Posterior cingulate gyrus (tissue), 11 donors: ENCODE results near the gene PLXNB2.
A peak's percentile ranks its signal among the peaks of the same experiment; 100 is the strongest.
"Not testable (repeated sequence)": the region's sequence is repeated elsewhere in the genome, so short reads cannot be mapped to it uniquely, and the experiment has no call there.

Source experiments
- DNase-seq, 10 donors: peaks; one replicate each; pipeline versions ENCODE4 v3.0.0 to v3.0.0-alpha.2; 2020 to 2021; ENCODE audit warnings: mixed read lengths in 3 of 10
- intact Hi-C: fragments of 100-400 bp; cut with DNase I; formaldehyde crosslinking; loops from one replicate; pipeline ENCODE4 v1.15.1; 2023

Gene PLXNB2

DNA sequence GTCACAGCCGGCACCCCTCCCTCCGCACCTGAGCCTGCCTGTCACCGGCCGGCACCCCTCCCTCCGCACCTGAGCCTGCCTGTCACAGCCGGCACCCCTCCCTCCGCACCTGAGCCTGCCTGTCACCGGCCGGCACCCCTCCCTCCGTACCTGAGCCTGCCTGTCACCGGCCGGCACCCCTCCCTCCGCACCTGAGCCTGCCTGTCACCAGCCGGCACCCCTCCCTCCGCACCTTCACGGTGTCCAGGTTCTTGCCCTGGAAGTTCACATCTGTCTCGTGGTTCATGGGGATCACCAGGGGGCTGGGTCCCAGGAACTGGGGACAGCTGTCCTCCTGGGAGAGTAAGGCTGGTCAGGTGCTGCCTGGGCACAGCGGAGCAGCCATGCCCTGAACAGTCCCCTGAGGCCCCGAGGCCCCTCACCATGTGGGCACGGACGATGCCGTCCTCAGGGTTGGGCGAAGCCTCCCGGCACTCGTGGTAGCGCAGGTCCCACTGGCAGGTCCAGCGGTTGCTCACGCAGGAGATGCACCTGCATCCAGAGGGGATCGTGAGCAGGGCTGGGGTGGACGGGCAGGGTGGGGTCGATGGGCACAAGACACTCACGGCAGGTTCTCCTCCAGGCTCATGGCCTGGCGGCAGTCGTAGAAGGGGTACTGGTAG is 21.7 kb downstream of the PLXNB2 start:
- intact Hi-C loops = no loop called here
- DNase-seq = no peak

DNA sequence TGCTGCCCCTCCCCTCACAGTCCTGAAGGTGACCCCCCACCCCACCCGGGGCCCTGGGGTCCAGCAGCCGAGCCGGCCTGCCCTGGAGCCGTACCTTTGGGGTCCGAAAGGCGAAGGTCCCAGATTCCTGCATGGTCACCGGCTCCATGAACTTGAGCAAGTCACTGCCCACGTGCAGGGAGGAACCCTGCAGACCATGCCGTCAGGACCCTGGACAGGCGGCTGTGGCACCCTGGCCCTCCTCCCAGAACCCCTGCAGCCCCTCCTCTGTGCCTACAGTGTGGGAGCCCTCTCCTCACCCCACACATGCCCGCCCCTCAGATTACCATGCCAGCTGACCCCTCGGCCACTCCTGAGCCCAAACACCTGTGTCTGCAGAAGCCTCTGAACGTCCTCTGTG is 23.0 kb downstream of the PLXNB2 start:
- intact Hi-C loops = no loop called here

DNA sequence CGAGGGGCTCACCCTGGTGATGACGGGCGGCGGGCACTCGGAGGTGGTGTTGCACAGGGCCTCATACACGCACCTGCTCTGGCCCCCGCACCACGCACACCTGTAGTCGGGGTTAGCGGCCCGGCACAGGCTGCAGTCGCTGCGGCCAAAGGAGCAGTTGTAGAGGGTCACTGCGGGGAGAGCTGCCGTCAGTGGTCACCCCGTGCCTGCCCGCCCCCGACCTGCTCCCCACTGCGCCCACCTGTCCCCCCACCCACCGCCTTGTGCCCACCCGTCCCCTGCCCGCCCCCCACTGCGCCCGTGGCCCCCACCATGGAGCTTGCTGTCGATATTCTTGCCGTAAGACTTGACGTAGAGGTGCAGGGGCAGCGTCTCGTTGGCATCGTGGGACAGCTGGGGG is 23.6 kb downstream of the PLXNB2 start:
- DNase-seq = no peak
- intact Hi-C loops = no loop called here

More for the DNA sequence above, 23.0 kb downstream of the PLXNB2 start:
- no peak for DNase-seq

DNA sequence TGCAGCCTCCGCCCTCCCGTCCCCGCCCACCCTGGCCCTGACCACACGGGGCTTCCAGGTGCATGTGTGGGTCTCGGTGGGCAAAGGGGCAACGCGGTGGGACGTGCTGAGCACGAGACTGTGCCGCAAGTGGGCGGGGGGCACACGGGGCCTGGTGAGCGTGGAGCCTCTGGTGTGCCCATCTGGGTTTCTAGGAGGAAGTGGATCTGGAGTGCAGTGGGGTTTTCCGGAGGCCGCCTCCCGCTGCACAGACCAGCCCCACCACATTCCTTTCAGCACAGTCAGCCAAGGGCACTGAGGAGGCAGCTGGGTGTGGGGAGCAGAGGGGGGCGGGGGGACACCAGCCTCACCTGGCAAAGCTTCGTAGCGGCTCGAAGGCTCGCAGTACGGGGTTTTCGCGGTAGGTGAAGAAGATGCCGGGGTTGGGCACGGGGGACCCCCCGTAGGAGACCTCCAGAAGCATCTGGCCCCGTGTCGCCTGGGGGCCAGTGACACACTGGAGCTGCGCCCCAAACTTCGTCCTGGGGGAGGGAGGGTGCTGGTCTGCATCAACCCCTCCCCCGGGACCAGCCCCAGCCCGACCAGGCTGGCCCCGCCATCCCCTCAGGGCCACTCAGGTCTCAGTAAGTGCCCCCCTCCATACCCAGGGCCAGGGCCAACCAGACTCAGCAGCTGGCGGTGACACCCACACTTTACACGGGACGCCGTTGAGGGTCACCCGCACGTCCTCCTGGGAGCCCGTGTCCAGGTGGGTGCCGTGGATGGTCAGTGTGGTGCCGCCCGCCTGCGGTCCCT is 24.9 kb downstream of the PLXNB2 start:
- intact Hi-C loops = no loop called here
- DNase-seq = no peak

GRCh38 chr22:50281957-50282356 is 25.5 kb downstream of the PLXNB2 start:
- intact Hi-C loops = no loop called here
- DNase-seq = no peak

- intact Hi-C loops = no loop called here
- DNase-seq = no peak
Measured at GRCh38 chr22:50281384-50281760, 26.1 kb downstream of the PLXNB2 start.

GRCh38 chr22:50280708-50281383 is 26.6 kb downstream of the PLXNB2 start:
- intact Hi-C loops = no loop called here
- DNase-seq = no peak

DNA sequence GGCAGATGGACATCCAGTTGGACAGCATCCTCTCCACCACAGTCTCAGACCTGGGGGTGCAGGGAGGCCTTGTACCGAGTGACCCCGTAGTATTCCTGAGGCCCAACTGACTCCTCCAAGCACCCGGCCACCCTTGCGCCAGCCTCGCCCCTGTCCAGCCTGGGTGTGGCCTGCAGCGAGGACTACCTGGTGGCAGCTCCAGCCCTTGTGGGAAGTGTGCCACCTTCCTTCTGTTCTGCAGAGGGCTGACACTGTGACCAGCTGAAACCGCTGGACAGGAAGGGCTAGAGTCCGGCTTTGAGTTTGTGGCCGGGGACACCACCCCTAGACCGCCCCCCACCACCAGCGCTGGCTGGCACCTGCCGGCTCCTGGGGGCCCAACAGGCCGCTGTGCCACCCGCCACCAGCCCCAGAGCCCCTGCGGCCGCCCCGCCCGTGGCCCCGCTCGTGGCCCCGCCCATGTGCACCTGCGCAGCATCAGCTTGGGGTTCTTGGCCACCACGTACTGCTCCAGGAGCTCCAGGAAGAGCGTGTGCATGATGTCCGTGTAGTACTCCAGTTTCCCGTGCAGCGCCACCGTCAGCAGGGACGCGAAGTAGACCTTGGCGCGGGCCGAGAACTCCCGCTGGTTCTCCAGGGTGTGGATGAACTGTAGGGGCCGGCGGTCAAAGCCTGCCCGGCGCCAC is 27.3 kb downstream of the PLXNB2 start:
- DNase-seq = no peak

DNA sequence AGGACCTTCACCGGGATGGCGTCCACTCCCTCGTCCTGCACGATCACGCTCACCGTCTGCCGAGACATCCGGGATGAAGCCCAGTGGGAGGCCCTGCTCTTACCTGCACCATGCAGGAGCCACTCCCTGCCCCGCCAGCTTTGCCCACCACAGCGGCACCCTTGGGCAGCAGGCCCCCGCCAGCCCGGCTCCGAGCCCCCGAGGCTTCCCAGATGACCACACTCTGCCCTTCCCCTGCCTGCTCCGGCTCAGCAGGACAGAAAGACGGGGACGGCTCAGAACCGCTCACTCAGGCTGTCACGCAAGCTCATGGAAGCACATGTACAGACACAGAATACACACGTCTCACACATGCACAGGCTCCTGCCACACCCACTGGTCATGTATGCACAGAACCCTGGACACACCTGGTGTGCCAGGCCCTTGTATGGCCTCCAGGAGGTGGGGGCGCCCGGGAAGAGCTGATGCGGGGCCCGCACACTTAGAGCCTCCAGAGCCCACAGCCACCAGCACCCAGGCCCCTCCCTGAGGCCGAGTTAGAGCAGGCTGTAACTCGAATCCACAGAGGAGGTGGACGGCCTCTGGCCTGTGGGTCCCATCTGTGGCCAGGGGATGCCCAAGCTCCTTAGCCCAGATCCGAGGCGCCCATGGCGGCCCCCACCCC is 28.4 kb downstream of the PLXNB2 start:
- intact Hi-C loops = no loop called here
- no peak for DNase-seq

More for the DNA sequence above, 27.3 kb downstream of the PLXNB2 start:
- intact Hi-C loops = no loop called here

DNA sequence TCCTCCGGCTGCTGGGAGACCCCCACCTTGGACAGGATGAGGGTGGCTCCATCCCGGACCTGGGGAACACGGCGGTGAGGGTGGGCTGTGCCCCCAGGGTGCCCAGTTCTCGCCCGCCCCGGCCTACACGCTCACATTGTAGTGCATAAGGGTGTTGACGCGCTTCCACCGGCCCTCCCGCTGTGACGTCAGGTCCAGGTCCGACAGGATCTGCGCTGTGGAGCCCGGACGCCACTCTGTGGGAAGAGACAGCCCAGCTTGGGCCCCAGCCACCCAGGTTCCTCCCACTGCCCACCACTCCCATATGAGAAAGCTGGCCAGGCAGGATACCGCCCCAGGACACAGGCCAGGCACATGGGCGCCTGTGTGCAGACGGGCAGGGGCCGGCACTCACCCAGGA is 29.0 kb downstream of the PLXNB2 start:
- intact Hi-C loops = no loop called here

DNA sequence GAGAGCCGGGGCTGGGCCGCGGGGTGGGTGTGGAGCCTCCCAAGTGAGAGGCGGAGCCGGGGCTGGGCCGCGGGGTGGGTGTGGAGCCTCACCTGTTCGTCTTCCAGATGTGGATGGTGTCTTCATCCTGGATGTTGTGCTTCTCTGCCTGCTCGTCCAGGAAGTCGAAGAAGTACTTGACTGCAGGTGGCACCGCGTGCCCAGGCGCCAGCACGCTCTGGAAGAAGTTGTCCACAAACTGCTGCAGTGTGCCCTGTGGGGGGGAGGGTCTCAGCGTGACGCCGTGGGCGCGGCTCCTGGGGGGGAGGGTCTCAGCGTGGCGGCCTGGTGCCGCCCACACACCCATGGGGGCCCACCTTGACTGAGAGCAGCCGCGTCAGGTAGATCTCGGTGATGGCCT is 29.7 kb downstream of the PLXNB2 start:
- DNase-seq = no peak
- intact Hi-C loops = loop anchor here (2.0 kb wide), 1 partner anchor 49 kb away; the partner anchor contains the start of gene DENND6B

More for the DNA sequence above, 29.0 kb downstream of the PLXNB2 start:
- DNase-seq = no peak

- intact Hi-C loops = loop anchor here (1.0 to 2.0 kb wide), 2 partner anchors 51 to 66 kb away; partner anchors contain the start of gene DENND6B
- peak; percentile 65 to 98 (median 82) for DNase-seq
Measured at GRCh38 chr22:50276143-50276542, 31.3 kb downstream of the PLXNB2 start.

- peak in 1 of 10 donors; percentile 87 for DNase-seq
- intact Hi-C loops = loop anchor here (1.0 to 2.0 kb wide), 2 partner anchors 51 to 67 kb away; partner anchors contain the start of gene DENND6B
Measured at GRCh38 chr22:50275181-50276055, 32.0 kb downstream of the PLXNB2 start.

GRCh38 chr22:50274771-50275170 is 32.7 kb downstream of the PLXNB2 start:
- intact Hi-C loops = no loop called here

DNA sequence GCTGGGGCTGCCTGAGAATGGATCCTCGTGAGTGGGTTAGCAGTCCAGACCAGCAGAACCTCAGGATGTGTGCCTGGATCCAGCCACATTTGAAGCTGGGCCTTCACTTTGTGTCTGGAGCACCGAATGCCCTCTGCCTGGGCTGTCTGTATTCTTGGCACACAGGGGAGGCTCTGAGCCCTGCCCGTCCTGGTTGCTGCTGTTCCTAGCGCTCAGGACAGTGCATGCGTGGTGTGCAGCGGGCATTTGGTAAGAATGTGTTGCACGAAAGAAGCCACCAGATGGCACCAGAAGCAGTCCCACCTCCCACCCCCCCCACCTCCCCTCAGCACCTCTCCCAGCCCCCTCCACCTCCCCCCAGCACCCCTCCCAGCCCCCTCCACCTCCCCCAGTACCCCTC is 33.1 kb downstream of the PLXNB2 start:
- DNase-seq = peak; percentile 46 to 95 (median 70)
- intact Hi-C loops = no loop called here

More at GRCh38 chr22:50274771-50275170, 32.7 kb downstream of the PLXNB2 start:
- DNase-seq = no peak

DNA sequence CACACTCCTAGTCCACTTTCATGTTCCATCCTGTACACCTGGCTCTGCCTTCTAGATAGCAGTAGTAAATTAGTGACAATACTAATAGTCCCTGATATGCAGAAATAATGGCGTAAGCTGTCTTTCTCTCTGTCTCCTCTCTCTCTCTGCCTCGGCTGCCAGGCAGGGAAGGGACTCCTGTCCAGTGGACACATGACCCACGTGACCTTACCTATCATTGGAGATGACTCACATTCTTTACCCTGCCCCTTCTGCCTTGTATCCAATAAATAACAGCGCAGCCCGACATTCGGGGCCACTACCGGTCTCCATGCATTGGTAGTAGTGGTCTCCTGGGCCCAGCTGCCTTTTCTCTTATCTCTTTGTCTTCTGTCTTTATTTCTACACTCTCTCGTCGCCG is 33.7 kb downstream of the PLXNB2 start:
- DNase-seq, intact Hi-C loops: not testable (repeated sequence)

DNA sequence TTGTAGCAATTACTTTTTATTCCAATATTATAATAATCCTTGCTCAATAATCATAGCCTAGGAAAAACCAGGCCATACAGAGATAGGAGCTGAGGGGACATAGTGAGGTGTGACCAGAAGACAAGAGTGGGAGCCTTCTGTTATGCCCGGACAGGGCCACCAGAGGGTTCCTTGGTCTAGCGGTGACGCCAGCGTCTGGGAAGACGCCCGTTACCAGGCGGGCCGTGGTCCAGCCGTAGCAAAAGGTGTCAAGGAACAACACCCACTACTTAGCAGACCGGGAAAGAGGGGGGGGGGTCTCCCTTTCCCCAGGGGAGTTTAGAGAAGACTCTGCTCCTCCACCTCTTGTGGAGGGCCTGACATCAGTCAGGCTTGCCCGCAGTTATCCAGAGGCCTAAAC is 34.1 kb downstream of the PLXNB2 start:
- DNase-seq, intact Hi-C loops: not testable (repeated sequence)

DNA sequence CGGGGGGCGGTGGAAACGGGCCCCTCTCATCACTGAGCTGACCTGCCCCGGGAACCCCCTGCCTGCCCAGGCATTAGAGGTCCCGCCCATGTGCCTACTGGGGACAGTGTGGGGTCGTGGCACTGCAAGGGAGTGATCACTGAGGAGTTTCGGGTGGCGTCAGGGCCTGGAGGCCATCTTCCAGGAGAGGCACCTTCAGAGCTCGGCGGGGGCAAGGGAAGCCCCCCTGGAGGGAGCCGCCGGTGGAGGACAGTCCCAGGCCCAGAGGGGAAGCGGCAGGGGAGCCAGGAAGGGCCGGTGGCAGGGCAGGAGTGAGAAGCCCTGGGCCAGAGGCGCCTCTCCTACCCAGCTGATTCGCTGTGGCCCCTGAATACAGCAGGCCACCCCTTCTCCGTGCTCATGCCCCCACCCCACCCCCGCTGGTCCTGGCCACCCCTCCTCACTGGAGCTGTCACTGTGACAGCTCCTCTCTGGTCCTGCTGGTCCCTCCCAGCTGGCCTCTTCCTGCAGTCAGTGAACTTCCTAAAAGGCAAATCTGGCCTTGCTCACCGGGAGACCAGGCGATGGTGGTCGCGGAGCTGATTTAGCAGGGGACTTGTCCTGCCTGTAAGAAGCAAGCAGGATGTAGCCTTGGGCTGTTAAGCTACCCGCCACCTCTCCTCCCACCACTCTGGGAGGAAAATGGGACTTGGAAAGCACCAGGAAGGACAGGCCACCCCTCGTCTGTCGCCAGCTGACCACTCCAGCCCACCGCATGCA is 35.2 kb downstream of the PLXNB2 start:
- intact Hi-C loops = no loop called here
- DNase-seq = no peak
